GM10266 (cell line): ENCODE data around the gene SIRT1.

Experiments used
- DNase-seq: peaks from one replicate; pipeline ENCODE4 v3.0.0; 2012; ENCODE audit errors: extremely low spot score
- TF ChIP-seq, protein P1 (sequence below): IDR thresholded peaks from 2 replicates; pipeline ENCODE4 v1.5.1; 2012; ENCODE audit warnings: mild to moderate bottlenecking, low read depth; ENCODE audit not compliant: control insufficient read depth, insufficient read depth; ENCODE audit errors: missing control alignments

The SIRT1 gene

GRCh38 chr10:67933199-67933598, 48.7 kb downstream of the SIRT1 start:
- DNase-seq = no peak
- TF ChIP-seq, protein P1, sequence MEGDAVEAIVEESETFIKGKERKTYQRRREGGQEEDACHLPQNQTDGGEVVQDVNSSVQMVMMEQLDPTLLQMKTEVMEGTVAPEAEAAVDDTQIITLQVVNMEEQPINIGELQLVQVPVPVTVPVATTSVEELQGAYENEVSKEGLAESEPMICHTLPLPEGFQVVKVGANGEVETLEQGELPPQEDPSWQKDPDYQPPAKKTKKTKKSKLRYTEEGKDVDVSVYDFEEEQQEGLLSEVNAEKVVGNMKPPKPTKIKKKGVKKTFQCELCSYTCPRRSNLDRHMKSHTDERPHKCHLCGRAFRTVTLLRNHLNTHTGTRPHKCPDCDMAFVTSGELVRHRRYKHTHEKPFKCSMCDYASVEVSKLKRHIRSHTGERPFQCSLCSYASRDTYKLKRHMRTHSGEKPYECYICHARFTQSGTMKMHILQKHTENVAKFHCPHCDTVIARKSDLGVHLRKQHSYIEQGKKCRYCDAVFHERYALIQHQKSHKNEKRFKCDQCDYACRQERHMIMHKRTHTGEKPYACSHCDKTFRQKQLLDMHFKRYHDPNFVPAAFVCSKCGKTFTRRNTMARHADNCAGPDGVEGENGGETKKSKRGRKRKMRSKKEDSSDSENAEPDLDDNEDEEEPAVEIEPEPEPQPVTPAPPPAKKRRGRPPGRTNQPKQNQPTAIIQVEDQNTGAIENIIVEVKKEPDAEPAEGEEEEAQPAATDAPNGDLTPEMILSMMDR = no peak

DNA sequence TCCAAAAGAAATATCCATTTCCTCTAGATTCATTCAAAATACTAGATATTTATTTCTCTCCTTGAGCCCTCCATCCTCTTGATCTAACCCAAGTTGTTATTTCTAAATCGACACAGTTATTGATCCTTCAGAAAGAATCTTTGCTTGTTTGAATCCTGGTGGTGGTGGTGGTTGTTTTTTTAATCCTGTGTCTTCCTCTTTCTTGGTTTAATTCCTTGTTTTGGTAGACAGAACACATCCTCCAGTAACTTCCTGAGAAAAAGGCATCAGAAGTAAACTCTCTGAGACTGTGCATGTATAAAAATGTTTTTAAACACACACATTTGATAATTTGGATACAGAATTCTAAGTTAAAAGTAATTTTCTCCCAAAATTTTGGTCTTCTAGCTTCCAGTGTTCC, 49.9 kb downstream of the SIRT1 start:
- no peak for DNase-seq
- TF ChIP-seq, protein P1 = no peak

GRCh38 chr10:67935223-67935622, 50.8 kb downstream of the SIRT1 start:
- TF ChIP-seq, protein P1 = no peak
- no peak for DNase-seq

- no peak for DNase-seq
- TF ChIP-seq, protein P1 = no peak
Measured at GRCh38 chr10:67936416-67936815, 52.0 kb downstream of the SIRT1 start.

DNA sequence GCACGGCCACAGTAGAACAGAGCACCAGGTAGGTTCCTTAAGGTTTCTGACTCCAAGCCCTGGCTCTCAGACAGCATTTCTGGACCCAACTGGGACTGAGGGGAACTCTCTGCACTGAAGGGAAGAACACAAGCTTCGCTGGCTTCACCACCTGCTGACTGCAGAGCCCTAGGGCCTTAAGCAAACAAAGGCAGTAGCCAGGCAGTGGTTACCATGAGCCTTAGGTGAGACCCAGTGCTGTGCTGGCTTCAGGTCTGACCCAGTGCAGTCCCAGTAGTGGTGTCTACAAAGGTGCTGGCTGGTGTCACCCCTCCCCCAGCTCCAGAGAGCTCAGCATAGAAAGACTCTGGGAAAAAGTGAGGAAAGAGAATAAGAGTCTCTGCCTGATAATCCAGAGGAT, 59.5 kb downstream of the SIRT1 start:
- DNase-seq = no peak
- TF ChIP-seq, protein P1 = no peak

- no peak for DNase-seq
- TF ChIP-seq, protein P1 = no peak
Measured at GRCh38 chr10:67955614-67956013, 71.2 kb downstream of the SIRT1 start.

DNA sequence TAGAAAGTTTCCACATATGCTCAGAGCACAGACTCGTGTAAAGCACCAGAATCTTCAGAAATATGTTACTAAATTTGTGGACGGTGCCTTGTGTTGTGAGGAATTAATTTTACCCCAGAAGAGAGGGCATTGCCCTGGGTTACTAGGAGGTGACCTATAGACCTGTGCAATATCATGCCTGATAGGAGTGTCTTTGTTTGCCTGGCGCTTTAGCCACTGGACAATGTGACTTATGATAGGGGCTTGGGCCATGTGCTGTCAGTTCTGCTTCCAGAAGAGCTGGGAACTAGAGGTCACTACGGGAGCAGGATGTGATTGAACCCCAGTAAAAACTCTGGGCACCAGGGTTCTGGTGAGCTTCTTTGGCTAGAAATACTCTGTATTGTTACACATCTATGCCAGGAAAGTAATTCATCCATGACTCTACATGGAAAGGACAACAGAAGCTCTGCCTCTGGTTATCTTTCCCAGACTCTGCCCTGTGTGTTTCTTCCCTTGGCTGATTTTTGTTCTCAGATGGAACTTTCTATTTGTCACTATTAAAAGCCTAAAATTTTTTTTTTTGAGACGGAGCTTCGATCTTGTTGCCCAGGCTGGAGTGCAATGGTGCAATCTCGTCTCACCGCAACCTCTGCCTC, 75.5 kb downstream of the SIRT1 start:
- no peak for DNase-seq
- TF ChIP-seq, protein P1 = no peak
